ENCODE data around the gene SLC13A4. TPM values are rescaled to one million over a fixed set of nuclear protein-coding genes. Genes with fewer than 3 reads are reported as not detected.
A peak's percentile ranks its signal among the peaks of the same experiment; 100 is the strongest.

Gene SLC13A4
- total and polyA plus RNA-seq, 2 of the 4 experiments (the other 2 are of a cell fraction) = 0.10 TPM; not detected in 1

- Histone ChIP-seq H2BK15ac (ENCODE audit: low read depth, low read length) (peak overlapping the region; percentile 11; the same call in 1 of the 3 replicates), H3K9me1 (ENCODE audit: insufficient read depth, low read length) (peaks cover 15% of the 10 kb centered on the region), H4K8ac (ENCODE audit: low read depth in 2 of 2, low read length in 2 of 2) (no peak overlapping the region), H3K36me3 (ENCODE audit: control insufficient read depth, insufficient read depth, low read length) (no peaks in the 10 kb centered on the region), H2BK120ac (ENCODE audit: low read depth, low read length) (0 out of 2 replicates have a peak overlapping the region, but pooled peaks have one; percentile 26), H2BK20ac (ENCODE audit: low read depth, low read length) (peak overlapping the region; percentile 5; the same call in 1 of the 2 replicates), H3K18ac (ENCODE audit: low read depth, low read length) (no peak overlapping the region), H4K5ac (ENCODE audit: low read depth, low read length) (no peak overlapping the region), H2AK5ac (ENCODE audit: low read depth, low read length) (no peak overlapping the region; the same call in 1 of the 2 replicates), H3K27ac (ENCODE audit: insufficient read depth, low read length) (no peak overlapping the region), H3K56ac (ENCODE audit: extremely low read depth, insufficient read depth, low read length) (no peak overlapping the region), H3K4me2 (ENCODE audit: low read depth, low read length) (no peak overlapping the region), H4K91ac (ENCODE audit: insufficient read depth, low read depth, low read length) (no peak overlapping the region), H2AK9ac (replicated peaks; ENCODE audit: low read depth, low read length, poor library complexity) (no peak overlapping the region), H2AFZ (replicated peaks; ENCODE audit: low read length, poor library complexity) (no peak overlapping the region), H3K4ac (ENCODE audit: low read depth, low read length) (no peak overlapping the region; the same call in 1 of the 2 replicates), H3K9me3 (ENCODE audit: control insufficient read depth, insufficient read depth, low read length) (no peaks in the 10 kb centered on the region), H3K14ac (replicated peaks; ENCODE audit: low read depth, low read length) (peak overlapping the region; percentile 3; the same call in 1 of the 2 replicates), H3K23ac (ENCODE audit: low read depth, low read length) (no peak overlapping the region), H3K4me1 (ENCODE audit: control insufficient read depth, insufficient read depth, low read length) (peaks cover 17% of the 10 kb centered on the region), H3K4me3 (ENCODE audit: insufficient read depth, low read depth, low read length) (no peak overlapping the region), H3K79me1 (ENCODE audit: low read depth in 1 of 2, low read length in 2 of 2) (peaks cover 0 to 7% of the 10 kb centered on the region in 2 experiments; a peak in 1 of 4 replicates), H2BK5ac (ENCODE audit: low read depth, low read length, poor library complexity, severe bottlenecking) (no peak overlapping the region), H3K27me3 (ENCODE audit: control insufficient read depth, insufficient read depth, low read length) (no peaks in the 10 kb centered on the region), H4K20me1 (ENCODE audit: insufficient read depth, low read length) (no peaks in the 10 kb centered on the region), H3K9ac (ENCODE audit: low read depth, low read length) (no peak overlapping the region)
- CTCF ChIA-PET = no interaction called here
- DNase-seq (no peak), ATAC-seq (ENCODE audit: low read depth) (no peak)
- 95% methylated on average over 4 of the region's 4 CpGs; no CpG with 5 or more reads in 1 of the 2 experiments for WGBS, 2 experiments (ENCODE audit: extremely low coverage in 2 of 2, insufficient read length in 1 of 2)
- no TSS peak for BruUV-seq (replicated peaks)
- TF ChIP-seq RCOR1 (IDR thresholded peaks at IDR 0.05; ENCODE audit: insufficient replicate concordance, low read length) (no peak), CTCF (conservative IDR thresholded peaks at IDR 0.05; ENCODE audit: low read depth, low read length) (no peak), MXI1 (IDR thresholded peaks at IDR 0.05; ENCODE audit: borderline replicate concordance, low read depth, low read length) (no peak)
- in situ Hi-C loops (cut with MboI; ENCODE audit: low sequenced_read_pairs) = no loop called here
- POLR2A ChIA-PET (ENCODE audit: unreplicated experiment) = no interaction called here
- dilution Hi-C loops (cut with HindIII; ENCODE audit: low sequenced_read_pairs, unreplicated experiment) = no loop called here
- intact Hi-C loops (cut with micrococcal nuclease) = no loop called here
Measured at GRCh38 chr7:135742371-135742770, 14.4 kb upstream of the SLC13A4 start.

Measured in IMR-90 (cell line).